Panc1 (cell line): ENCODE data around the gene PLA2G5. TPM values are rescaled to one million over a fixed set of nuclear protein-coding genes. Genes with fewer than 3 reads are reported as not detected.
A peak's percentile ranks its signal among the peaks of the same experiment; 100 is the strongest.

ENCODE experiments used
- ATAC-seq: fragments of 200-7000 bp; cut with Tn5 transposase; 2 replicates; pipeline ENCODE4 v1.9.1; 2020; ENCODE audit warnings: mild to moderate bottlenecking, moderate library complexity
- BruUV-seq: library from RNA; stranded (reverse); fragments of 400-500 nt; replicated peaks from 2 replicates; lab custom pipeline; 2021; lab: Mats Ljungman, UMichigan
- CTCF ChIA-PET: fragments of 300-600 bp; sonication (Branson Sonifier 250); formaldehyde crosslinking; loops from one replicate; lab custom pipeline; 2022; ENCODE audit warnings: antibody characterized with exemption; lab: Charles Lee
- POLR2A ChIA-PET: fragments of 300-600 bp; sonication (Branson Sonifier 250); formaldehyde crosslinking; loops from one replicate; lab custom pipeline; 2022; ENCODE audit warnings: antibody characterized with exemption; lab: Charles Lee
- DNase-seq: peaks from one replicate; pipeline ENCODE4 v3.0.0-alpha.2; 2010; ENCODE audit warnings: low read depth, low spot score
- H3K27ac ChIP-seq: 2 replicates; pipeline ENCODE4 v1.5.1; 2011; ENCODE audit warnings: mild to moderate bottlenecking, low read length, inconsistent platforms
- H3K27me3 ChIP-seq: fragments of 200-500 bp; sonication (Bioruptor generic); 2 replicates; pipeline ENCODE4 v1.6.0; 2014; ENCODE audit warnings: low read length, inconsistent platforms; ENCODE audit not compliant: control insufficient read depth, insufficient read depth
- H3K36me3 ChIP-seq: fragments of 200-500 bp; sonication (Bioruptor generic); 2 replicates; pipeline ENCODE4 v1.5.1; 2014; ENCODE audit warnings: inconsistent platforms, mild to moderate bottlenecking, low read length, moderate library complexity; ENCODE audit not compliant: control insufficient read depth, insufficient read depth
- H3K4me1 ChIP-seq: 2 replicates; pipeline ENCODE4 v1.5.1; 2011; ENCODE audit warnings: inconsistent platforms, mild to moderate bottlenecking, low read length, moderate library complexity; ENCODE audit not compliant: control insufficient read depth, insufficient read depth
- H3K4me3 ChIP-seq, 2 experiments: 2 replicates each; pipeline ENCODE4 v1.5.1; 2011 to 2012; ENCODE audit warnings: low read depth in 2 of 2, low read length in 2 of 2, mild to moderate bottlenecking in 2 of 2, inconsistent platforms in 1 of 2, moderate library complexity in 1 of 2
- H3K9me3 ChIP-seq: fragments of 200-500 bp; sonication (Bioruptor generic); 2 replicates; pipeline ENCODE4 v1.5.1; 2014; ENCODE audit warnings: low read depth, mild to moderate bottlenecking, inconsistent platforms, low read length, moderate library complexity; ENCODE audit not compliant: control insufficient read depth, insufficient read depth
- POLR2AphosphoS5 ChIP-seq: IDR thresholded peaks from 2 replicates; pipeline ENCODE4 v1.6.1; 2012; ENCODE audit warnings: mild to moderate bottlenecking, low read depth, low read length, moderate library complexity
- SIN3A ChIP-seq: IDR thresholded peaks from 2 replicates; pipeline ENCODE4 v1.6.1; 2012; ENCODE audit warnings: low read depth, mild to moderate bottlenecking, low read length, moderate library complexity, borderline replicate concordance; ENCODE audit not compliant: insufficient read depth
- TCF7L2 ChIP-seq: IDR thresholded peaks from 2 replicates; pipeline ENCODE4 v1.6.1; 2011; ENCODE audit warnings: mild to moderate bottlenecking, low read depth, low read length, inconsistent platforms
- in situ Hi-C: cut with HindIII; loops from 2 replicates; pipeline ENCODE4 v1.10.0; 2016; ENCODE audit warnings: low sequenced_read_pairs, low pct_unique_long_range_greater_than_20kb
- intact Hi-C: fragments of 100-400 bp; cut with micrococcal nuclease; formaldehyde crosslinking; loops from one replicate; pipeline ENCODE4 v1.10.0; 2022; ENCODE audit not compliant: unreplicated experiment
- total RNA-seq: library from RNA; stranded (reverse); gene quantifications from one replicate; pipeline ENCODE4 v1.2.1, GENCODE V29; 2021; ENCODE audit not compliant: unreplicated experiment
- TF ChIP-seq, protein P1 (sequence below), 2 experiments: IDR thresholded peaks; 2 replicates each; pipeline ENCODE4 v1.6.1; 2011 to 2012; ENCODE audit warnings: low read depth in 2 of 2, control low read depth in 1 of 2, low read length in 1 of 2, mild to moderate bottlenecking in 1 of 2, moderate library complexity in 1 of 2; ENCODE audit not compliant: insufficient read depth in 1 of 2
- TF ChIP-seq, protein P2 (sequence below): fragments of 450-650 bp; IDR thresholded peaks from 2 replicates; pipeline ENCODE4 v1.5.1; 2017; ENCODE audit warnings: mild to moderate bottlenecking

PLA2G5 gene
- total RNA-seq, 1 experiment from 2014 or later = not detected

- no peaks in the 10 kb centered on the region for H3K36me3 ChIP-seq
- BruUV-seq = no TSS peak
- ChIA-PET CTCF (no interaction called here), POLR2A (no interaction called here)
- in situ Hi-C loops (no loop called here), intact Hi-C loops (no loop called here)
- no peak for DNase-seq
- no peak overlapping the region for H3K4me3 ChIP-seq
- TF ChIP-seq SIN3A (no peak), POLR2AphosphoS5 (no peak), TCF7L2 (no peak)
- TF ChIP-seq, protein P1, sequence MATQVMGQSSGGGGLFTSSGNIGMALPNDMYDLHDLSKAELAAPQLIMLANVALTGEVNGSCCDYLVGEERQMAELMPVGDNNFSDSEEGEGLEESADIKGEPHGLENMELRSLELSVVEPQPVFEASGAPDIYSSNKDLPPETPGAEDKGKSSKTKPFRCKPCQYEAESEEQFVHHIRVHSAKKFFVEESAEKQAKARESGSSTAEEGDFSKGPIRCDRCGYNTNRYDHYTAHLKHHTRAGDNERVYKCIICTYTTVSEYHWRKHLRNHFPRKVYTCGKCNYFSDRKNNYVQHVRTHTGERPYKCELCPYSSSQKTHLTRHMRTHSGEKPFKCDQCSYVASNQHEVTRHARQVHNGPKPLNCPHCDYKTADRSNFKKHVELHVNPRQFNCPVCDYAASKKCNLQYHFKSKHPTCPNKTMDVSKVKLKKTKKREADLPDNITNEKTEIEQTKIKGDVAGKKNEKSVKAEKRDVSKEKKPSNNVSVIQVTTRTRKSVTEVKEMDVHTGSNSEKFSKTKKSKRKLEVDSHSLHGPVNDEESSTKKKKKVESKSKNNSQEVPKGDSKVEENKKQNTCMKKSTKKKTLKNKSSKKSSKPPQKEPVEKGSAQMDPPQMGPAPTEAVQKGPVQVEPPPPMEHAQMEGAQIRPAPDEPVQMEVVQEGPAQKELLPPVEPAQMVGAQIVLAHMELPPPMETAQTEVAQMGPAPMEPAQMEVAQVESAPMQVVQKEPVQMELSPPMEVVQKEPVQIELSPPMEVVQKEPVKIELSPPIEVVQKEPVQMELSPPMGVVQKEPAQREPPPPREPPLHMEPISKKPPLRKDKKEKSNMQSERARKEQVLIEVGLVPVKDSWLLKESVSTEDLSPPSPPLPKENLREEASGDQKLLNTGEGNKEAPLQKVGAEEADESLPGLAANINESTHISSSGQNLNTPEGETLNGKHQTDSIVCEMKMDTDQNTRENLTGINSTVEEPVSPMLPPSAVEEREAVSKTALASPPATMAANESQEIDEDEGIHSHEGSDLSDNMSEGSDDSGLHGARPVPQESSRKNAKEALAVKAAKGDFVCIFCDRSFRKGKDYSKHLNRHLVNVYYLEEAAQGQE (IDR thresholded peaks at IDR 0.05; ENCODE audit: insufficient read depth in 1 of 2, low read depth in 2 of 2, low read length in 1 of 2) = no peak
- TF ChIP-seq, protein P2, sequence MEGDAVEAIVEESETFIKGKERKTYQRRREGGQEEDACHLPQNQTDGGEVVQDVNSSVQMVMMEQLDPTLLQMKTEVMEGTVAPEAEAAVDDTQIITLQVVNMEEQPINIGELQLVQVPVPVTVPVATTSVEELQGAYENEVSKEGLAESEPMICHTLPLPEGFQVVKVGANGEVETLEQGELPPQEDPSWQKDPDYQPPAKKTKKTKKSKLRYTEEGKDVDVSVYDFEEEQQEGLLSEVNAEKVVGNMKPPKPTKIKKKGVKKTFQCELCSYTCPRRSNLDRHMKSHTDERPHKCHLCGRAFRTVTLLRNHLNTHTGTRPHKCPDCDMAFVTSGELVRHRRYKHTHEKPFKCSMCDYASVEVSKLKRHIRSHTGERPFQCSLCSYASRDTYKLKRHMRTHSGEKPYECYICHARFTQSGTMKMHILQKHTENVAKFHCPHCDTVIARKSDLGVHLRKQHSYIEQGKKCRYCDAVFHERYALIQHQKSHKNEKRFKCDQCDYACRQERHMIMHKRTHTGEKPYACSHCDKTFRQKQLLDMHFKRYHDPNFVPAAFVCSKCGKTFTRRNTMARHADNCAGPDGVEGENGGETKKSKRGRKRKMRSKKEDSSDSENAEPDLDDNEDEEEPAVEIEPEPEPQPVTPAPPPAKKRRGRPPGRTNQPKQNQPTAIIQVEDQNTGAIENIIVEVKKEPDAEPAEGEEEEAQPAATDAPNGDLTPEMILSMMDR = no peak
- H3K4me1 ChIP-seq = no peaks in the 10 kb centered on the region
- ATAC-seq = no peak
- no peak overlapping the region for H3K27ac ChIP-seq
- H3K27me3 ChIP-seq = no peaks in the 10 kb centered on the region
- 0 out of 2 replicates have a peak, but pooled peaks cover 5% of the 10 kb centered on the region for H3K9me3 ChIP-seq
Measured at GRCh38 chr1:20099533-20099932, 29.5 kb downstream of the PLA2G5 start.

- CTCF ChIA-PET = no interaction called here
Measured at GRCh38 chr1:20100632-20101355, 30.8 kb downstream of the PLA2G5 start.

More at GRCh38 chr1:20100632-20101355, 30.8 kb downstream of the PLA2G5 start:
- Histone ChIP-seq H3K4me1 (no peaks in the 10 kb centered on the region), H3K27ac (no peak overlapping the region), H3K36me3 (no peaks in the 10 kb centered on the region), H3K4me3 (no peak overlapping the region), H3K27me3 (no peaks in the 10 kb centered on the region), H3K9me3 (0 out of 2 replicates have a peak, but pooled peaks cover 5% of the 10 kb centered on the region)
- in situ Hi-C loops = no loop called here
- DNase-seq (peak; percentile 56), ATAC-seq (peak; percentile 91)
- POLR2A ChIA-PET = no interaction called here
- intact Hi-C loops = loop anchor here (2.0 kb wide), 2 partner anchors 50 to 94 kb away; no protein-coding TSS in a partner anchor
- TF ChIP-seq, protein P1 (IDR thresholded peaks at IDR 0.05; ENCODE audit: insufficient read depth in 1 of 2, low read depth in 2 of 2, low read length in 1 of 2) = no peak
- TF ChIP-seq, protein P2 = peak; percentile 87
- BruUV-seq = no TSS peak
